K562 (cell line): ENCODE data around the gene ADAMTSL3.

Source experiments
- ETS2 ChIP-seq: IDR thresholded peaks from 2 replicates; pipeline ENCODE4 v1.6.1; 2016; ENCODE audit warnings: borderline replicate concordance, missing genetic modification characterization, mild to moderate bottlenecking, moderate library complexity, missing compliant biosample characterization; ENCODE audit not compliant: poor library complexity, severe bottlenecking
- HDAC6 ChIP-seq: IDR thresholded peaks from 2 replicates; pipeline ENCODE4 v1.6.1; 2012; ENCODE audit warnings: low read depth, mild to moderate bottlenecking, control low read depth, inconsistent platforms, low read length, moderate library complexity
- HNRNPL ChIP-seq: fragments of 200-400 bp; formaldehyde crosslinking; IDR thresholded peaks from 2 replicates; pipeline ENCODE4 v1.6.1; 2017; ENCODE audit warnings: low read depth, mild to moderate bottlenecking, low read length
- POLR2A ChIP-seq: fragments of 450-650 bp; conservative IDR thresholded peaks from 2 replicates; pipeline ENCODE4 v1.6.1; 2016
- RFX5 ChIP-seq: IDR thresholded peaks from 2 replicates; pipeline ENCODE4 v1.6.1; 2011; ENCODE audit warnings: low read depth, mild to moderate bottlenecking, improper control_type of control experiment, low read length
- SP1 ChIP-seq: sonication (generic); formaldehyde crosslinking; IDR thresholded peaks from 2 replicates; pipeline ENCODE4 v1.8.1; 2022; ENCODE audit warnings: mild to moderate bottlenecking, missing genetic modification reagents
- ZBTB1 ChIP-seq: sonication (generic); formaldehyde crosslinking; IDR thresholded peaks from 2 replicates; pipeline ENCODE4 v1.8.1; 2023; ENCODE audit warnings: missing genetic modification reagents, low read depth, mild to moderate bottlenecking, borderline replicate concordance
- ZNF830 ChIP-seq: fragments of 250-450 bp; sonication (Bioruptor Pico); IDR thresholded peaks from 2 replicates; pipeline ENCODE4 v1.5.0; 2021; ENCODE audit warnings: mild to moderate bottlenecking
- TF ChIP-seq, protein P1 (sequence below): IDR thresholded peaks from 2 replicates; pipeline ENCODE4 v1.6.1; 2012; ENCODE audit warnings: low read depth, low read length, improper control_type of control experiment, borderline replicate concordance
- TF ChIP-seq, protein P2 (sequence below): fragments of 450-650 bp; formaldehyde crosslinking; IDR thresholded peaks from 2 replicates; pipeline ENCODE4 v1.4.0; 2020; ENCODE audit warnings: mild to moderate bottlenecking, moderate library complexity

GRCh38 chr15:83694015-83694414 is 40.1 kb downstream of the ADAMTSL3 start:
- TF ChIP-seq ZBTB1 (CRISPR knock-in tag) (no peak), RFX5 (no peak), HDAC6 (no peak), ETS2 (tag) (no peak), HNRNPL (no peak), SP1 (no peak), POLR2A (no peak), ZNF830 (CRISPR knock-in tag) (no peak)
- TF ChIP-seq, protein P1, sequence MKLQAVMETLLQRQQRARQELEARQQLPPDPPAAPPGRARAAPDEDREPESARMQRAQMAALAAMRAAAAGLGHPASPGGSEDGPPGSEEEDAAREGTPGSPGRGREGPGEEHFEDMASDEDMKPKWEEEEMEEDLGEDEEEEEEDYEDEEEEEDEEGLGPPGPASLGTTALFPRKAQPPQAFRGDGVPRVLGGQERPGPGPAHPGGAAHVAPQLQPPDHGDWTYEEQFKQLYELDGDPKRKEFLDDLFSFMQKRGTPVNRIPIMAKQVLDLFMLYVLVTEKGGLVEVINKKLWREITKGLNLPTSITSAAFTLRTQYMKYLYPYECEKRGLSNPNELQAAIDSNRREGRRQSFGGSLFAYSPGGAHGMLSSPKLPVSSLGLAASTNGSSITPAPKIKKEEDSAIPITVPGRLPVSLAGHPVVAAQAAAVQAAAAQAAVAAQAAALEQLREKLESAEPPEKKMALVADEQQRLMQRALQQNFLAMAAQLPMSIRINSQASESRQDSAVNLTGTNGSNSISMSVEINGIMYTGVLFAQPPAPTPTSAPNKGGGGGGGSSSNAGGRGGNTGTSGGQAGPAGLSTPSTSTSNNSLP, result no peak
- TF ChIP-seq, protein P2, sequence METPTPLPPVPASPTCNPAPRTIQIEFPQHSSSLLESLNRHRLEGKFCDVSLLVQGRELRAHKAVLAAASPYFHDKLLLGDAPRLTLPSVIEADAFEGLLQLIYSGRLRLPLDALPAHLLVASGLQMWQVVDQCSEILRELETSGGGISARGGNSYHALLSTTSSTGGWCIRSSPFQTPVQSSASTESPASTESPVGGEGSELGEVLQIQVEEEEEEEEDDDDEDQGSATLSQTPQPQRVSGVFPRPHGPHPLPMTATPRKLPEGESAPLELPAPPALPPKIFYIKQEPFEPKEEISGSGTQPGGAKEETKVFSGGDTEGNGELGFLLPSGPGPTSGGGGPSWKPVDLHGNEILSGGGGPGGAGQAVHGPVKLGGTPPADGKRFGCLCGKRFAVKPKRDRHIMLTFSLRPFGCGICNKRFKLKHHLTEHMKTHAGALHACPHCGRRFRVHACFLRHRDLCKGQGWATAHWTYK (CRISPR knock-in tag), result no peak
